Osteocyte (in vitro differentiated cells): ENCODE data around the gene CENPO. TPM values are rescaled to one million over a fixed set of nuclear protein-coding genes. Genes with fewer than 3 reads are reported as not detected.

ENCODE experiments used
- DNase-seq: peaks from one replicate; pipeline ENCODE4 v3.0.0; 2021; ENCODE audit warnings: mixed read lengths; ENCODE audit not compliant: unreplicated experiment; ENCODE audit errors: extremely low spot score
- H3K27ac Mint-ChIP-seq: one replicate; pipeline ENCODE4 v1.8.0; 2021; ENCODE audit warnings: mild to moderate bottlenecking, mixed read lengths; ENCODE audit not compliant: unreplicated experiment
- H3K27me3 Mint-ChIP-seq: one replicate; pipeline ENCODE4 v1.8.0; 2021; ENCODE audit warnings: mixed read lengths; ENCODE audit not compliant: unreplicated experiment
- H3K36me3 Mint-ChIP-seq: one replicate; pipeline ENCODE4 v1.8.0; 2021; ENCODE audit warnings: mixed read lengths; ENCODE audit not compliant: unreplicated experiment
- H3K4me1 Mint-ChIP-seq: one replicate; pipeline ENCODE4 v1.8.0; 2021; ENCODE audit warnings: mixed read lengths; ENCODE audit not compliant: unreplicated experiment
- H3K4me3 Mint-ChIP-seq: one replicate; pipeline ENCODE4 v1.8.0; 2021; ENCODE audit warnings: mild to moderate bottlenecking, moderate library complexity, mixed read lengths; ENCODE audit not compliant: unreplicated experiment
- H3K9me3 Mint-ChIP-seq: one replicate; pipeline ENCODE4 v1.8.0; 2021; ENCODE audit warnings: mixed read lengths; ENCODE audit not compliant: unreplicated experiment
- CTCF ChIP-seq: fragments of 200-600 bp; sonication (generic); IDR thresholded peaks from 2 replicates; pipeline ENCODE4 v1.5.0; 2021; ENCODE audit warnings: antibody characterized with exemption, mild to moderate bottlenecking, moderate library complexity
- total RNA-seq: library from RNA; stranded (reverse); gene quantifications from 2 replicates; pipeline ENCODE4 v1.2.1, GENCODE V29; 2021

The CENPO gene
- total RNA-seq, 1 donor from 2014 or later, result 12.8 TPM

GRCh38 chr2:24842081-24843050 is 49.1 kb downstream of the CENPO start:
- Mint-ChIP-seq H3K36me3 (peaks cover 15% of the 10 kb centered on the region), H3K9me3 (no peaks in the 10 kb centered on the region), H3K27me3 (no peaks in the 10 kb centered on the region), H3K27ac (no peak overlapping the region), H3K4me1 (peaks cover 5% of the 10 kb centered on the region), H3K4me3 (no peak overlapping the region)
- DNase-seq, result no peak
- no peak for TF ChIP-seq CTCF

- DNase-seq, result no peak
- Mint-ChIP-seq H3K27me3 (no peaks in the 10 kb centered on the region), H3K4me1 (peaks cover 5% of the 10 kb centered on the region), H3K9me3 (no peaks in the 10 kb centered on the region), H3K27ac (no peak overlapping the region), H3K4me3 (no peak overlapping the region), H3K36me3 (peaks cover 12% of the 10 kb centered on the region)
- no peak for TF ChIP-seq CTCF
Observed at GRCh38 chr2:24843330-24843860, 50.2 kb downstream of the CENPO start.

GRCh38 chr2:24844023-24844685 is 50.9 kb downstream of the CENPO start:
- no peak for DNase-seq
- Mint-ChIP-seq H3K27ac (no peak overlapping the region), H3K4me1 (peaks cover 5% of the 10 kb centered on the region), H3K4me3 (no peak overlapping the region), H3K36me3 (peaks cover 12% of the 10 kb centered on the region), H3K9me3 (no peaks in the 10 kb centered on the region), H3K27me3 (no peaks in the 10 kb centered on the region)
- TF ChIP-seq CTCF, result no peak

- DNase-seq, result no peak
- no peak for TF ChIP-seq CTCF
- peaks cover 7% of the 10 kb centered on the region for H3K36me3 Mint-ChIP-seq
- H3K27me3 Mint-ChIP-seq, result no peaks in the 10 kb centered on the region
- H3K9me3 Mint-ChIP-seq, result no peaks in the 10 kb centered on the region
- no peak overlapping the region for H3K4me3 Mint-ChIP-seq
- peaks cover 14% of the 10 kb centered on the region for H3K4me1 Mint-ChIP-seq
- no peak overlapping the region for H3K27ac Mint-ChIP-seq
Observed at GRCh38 chr2:24845691-24846090, 52.5 kb downstream of the CENPO start.

- no peak for TF ChIP-seq CTCF
- H3K4me1 Mint-ChIP-seq, result peaks cover 41% of the 10 kb centered on the region
- peak overlapping the region; percentile 50 for H3K27ac Mint-ChIP-seq
- H3K4me3 Mint-ChIP-seq, result no peak overlapping the region
- no peaks in the 10 kb centered on the region for H3K36me3 Mint-ChIP-seq
- no peaks in the 10 kb centered on the region for H3K27me3 Mint-ChIP-seq
- no peaks in the 10 kb centered on the region for H3K9me3 Mint-ChIP-seq
- no peak for DNase-seq
Observed at GRCh38 chr2:24850944-24851343, 57.7 kb downstream of the CENPO start.
